Stimulated activated CD4-positive, alpha-beta T cell treated with anti-CD3 and anti-CD28 coated beads, Interleukin-4, amount 100 ng/mL, for 4 hours (primary cell): ENCODE data around the gene CST9.
"Not testable (repeated sequence)": the region's sequence is repeated elsewhere in the genome, so short reads cannot be mapped to it uniquely, and the experiment has no call there.

Experiments used
- DNase-seq, 2 experiments: peaks; one replicate each; pipeline ENCODE4 v3.0.0-alpha.2; 2020

Gene CST9

GRCh38 chr20:23622401-23622800, 16.7 kb upstream of the CST9 start:
- DNase-seq = not testable (repeated sequence)

GRCh38 chr20:23620670-23621386, 15.1 kb upstream of the CST9 start:
- not testable (repeated sequence) for DNase-seq

- no peak for DNase-seq
Observed at GRCh38 chr20:23614163-23614562, 8.4 kb upstream of the CST9 start.

- DNase-seq = no peak
Observed at GRCh38 chr20:23613676-23614075, 8.0 kb upstream of the CST9 start.

- DNase-seq = no peak
Observed at GRCh38 chr20:23612396-23612795, 6.7 kb upstream of the CST9 start.

- no peak for DNase-seq
Observed at GRCh38 chr20:23609486-23610109, 3.9 kb upstream of the CST9 start.

- no peak for DNase-seq
Observed at GRCh38 chr20:23608251-23608846, 2.6 kb upstream of the CST9 start.

GRCh38 chr20:23607497-23608245, 2.0 kb upstream of the CST9 start:
- DNase-seq = no peak

GRCh38 chr20:23606652-23607049, 934 bp upstream of the CST9 start:
- peak; percentile 34 to 62 for DNase-seq

- no peak for DNase-seq
Observed at GRCh38 chr20:23604306-23604705, 1.4 kb downstream of the CST9 start.

- no peak for DNase-seq
Observed at GRCh38 chr20:23603321-23603720, 2.4 kb downstream of the CST9 start.

- no peak for DNase-seq
Observed at GRCh38 chr20:23602699-23603098, 3.0 kb downstream of the CST9 start.

- no peak for DNase-seq
Observed at GRCh38 chr20:23602241-23602640, 3.5 kb downstream of the CST9 start.

- DNase-seq = no peak
Observed at GRCh38 chr20:23601715-23602114, 4.0 kb downstream of the CST9 start.

- DNase-seq = no peak
Observed at GRCh38 chr20:23598481-23598880, 7.2 kb downstream of the CST9 start.

GRCh38 chr20:23596579-23597250, 9.0 kb downstream of the CST9 start:
- DNase-seq = no peak

- no peak for DNase-seq
Observed at GRCh38 chr20:23595941-23596340, 9.8 kb downstream of the CST9 start.

GRCh38 chr20:23588434-23589403, 17.0 kb downstream of the CST9 start:
- no peak for DNase-seq

GRCh38 chr20:23587631-23588030, 18.1 kb downstream of the CST9 start:
- DNase-seq = no peak

- no peak for DNase-seq
Observed at GRCh38 chr20:23586735-23587525, 18.8 kb downstream of the CST9 start.
